ENCODE data around the gene BTG4. TPM values are rescaled to one million over a fixed set of nuclear protein-coding genes. Genes with fewer than 3 reads are reported as not detected.

BTG4 gene
- total RNA-seq, 1 experiment from 2014 or later: not detected

- TF ChIP-seq JUN (CRISPR knock-in tag; IDR thresholded peaks at IDR 0.05) (no peak), ATF2 (CRISPR knock-in tag; IDR thresholded peaks at IDR 0.05; ENCODE audit: borderline replicate concordance, low read depth) (no peak), ZSCAN18 (CRISPR knock-in tag; IDR thresholded peaks at IDR 0.05) (no peak), ZNF232 (CRISPR knock-in tag; IDR thresholded peaks at IDR 0.05) (no peak), HMGA2 (CRISPR knock-in tag; IDR thresholded peaks at IDR 0.05) (no peak), ZBTB21 (CRISPR knock-in tag; IDR thresholded peaks at IDR 0.05; ENCODE audit: borderline replicate concordance) (no peak), E2F1 (CRISPR knock-in tag; IDR thresholded peaks at IDR 0.05) (no peak), IRF2 (CRISPR knock-in tag; IDR thresholded peaks at IDR 0.05; ENCODE audit: borderline replicate concordance, low read depth) (no peak), ETV6 (CRISPR knock-in tag; IDR thresholded peaks at IDR 0.05) (no peak), SMAD3 (CRISPR knock-in tag; IDR thresholded peaks at IDR 0.05; ENCODE audit: borderline replicate concordance) (no peak)
These were observed 65.1 kb downstream of the BTG4 start (continued) for GRCh38 chr11:111447112-111447471.

GRCh38 chr11:111446404-111447111 lies 65.6 kb downstream of the BTG4 start:
- DNase-seq (ENCODE audit: low spot score): peak; percentile 60
- Mint-ChIP-seq H3K27me3 (ENCODE audit: low read depth) (no peaks in the 10 kb centered on the region), H3K27ac (no peak overlapping the region; the same call in 1 of the 2 replicates), H3K4me1 (peaks cover 22% of the 10 kb centered on the region), H3K9me3 (no peaks in the 10 kb centered on the region), H3K36me3 (no peaks in the 10 kb centered on the region), H3K4me3 (no peak overlapping the region)
- TF ChIP-seq CTCF (IDR thresholded peaks at IDR 0.05) (peak; percentile 70), RORB (CRISPR knock-in tag; IDR thresholded peaks at IDR 0.05) (no peak), ATF6 (CRISPR knock-in tag; IDR thresholded peaks at IDR 0.05) (no peak), JUN (CRISPR knock-in tag; IDR thresholded peaks at IDR 0.05) (no peak)
- ChIA-PET POLR2A (no interaction called here), CTCF (interaction anchor here (0.7 to 3.2 kb wide), 20 partner anchors 8 to 1011 kb away, joined by 3 to 22 read pairs (median 4); partner anchors contain the start of gene HOATZ)
- ATAC-seq: peak; percentile 96

GRCh38 chr11:111445586-111445985 lies 66.6 kb downstream of the BTG4 start:
- no peaks in the 10 kb centered on the region for H3K27me3 Mint-ChIP-seq (ENCODE audit: low read depth)
- ATAC-seq (no peak), DNase-seq (ENCODE audit: low spot score) (no peak)
- ChIA-PET POLR2A (no interaction called here), CTCF (interaction anchor here (0.7 to 3.2 kb wide), 14 partner anchors 7 to 1010 kb away, joined by 3 to 22 read pairs (median 6); partner anchors contain the start of gene HOATZ)
- H3K4me1 Mint-ChIP-seq: peaks cover 22% of the 10 kb centered on the region
- no peak overlapping the region for H3K27ac Mint-ChIP-seq
- H3K36me3 Mint-ChIP-seq: no peaks in the 10 kb centered on the region
- H3K9me3 Mint-ChIP-seq: no peaks in the 10 kb centered on the region
- no peak overlapping the region for H3K4me3 Mint-ChIP-seq
- TF ChIP-seq ZNF671 (CRISPR knock-in tag; IDR thresholded peaks at IDR 0.05) (no peak), NFYB (CRISPR knock-in tag; conservative IDR thresholded peaks at IDR 0.05; ENCODE audit: low read depth) (no peak), E2F4 (CRISPR knock-in tag; IDR thresholded peaks at IDR 0.05; ENCODE audit: borderline replicate concordance, low read depth) (no peak), ZNF532 (CRISPR knock-in tag; IDR thresholded peaks at IDR 0.05; ENCODE audit: borderline replicate concordance) (no peak), ERG (CRISPR knock-in tag; IDR thresholded peaks at IDR 0.05) (no peak)
